ENCODE data around the gene INKA2.

GRCh38 chr1:111747282-111747734 is 8.1 kb upstream of the INKA2 start:
- peak in 3 of 4 experiments; percentile 42 to 48 (median 42) for TF ChIP-seq CTCF (IDR thresholded peaks at IDR 0.05)
- no peak for TF ChIP-seq POLR2AphosphoS5 (IDR thresholded peaks at IDR 0.05)
- no peak for TF ChIP-seq EP300 (IDR thresholded peaks at IDR 0.05)
